ENCODE measurements around the gene MS4A13.

- no peak for TF ChIP-seq YY1 (IDR thresholded peaks at IDR 0.05; ENCODE audit: insufficient read depth, insufficient read length)
- TF ChIP-seq ZNF274 (IDR thresholded peaks at IDR 0.05; ENCODE audit: low read depth, low read length): no peak
- no peak for TF ChIP-seq SUZ12 (IDR thresholded peaks at IDR 0.05; ENCODE audit: extremely low read depth, insufficient read depth, insufficient read length)
These were observed 12.9 kb upstream of the MS4A13 start for GRCh38 chr11:60502221-60502775.
